A673 (cell line): ENCODE data around the gene NDUFB11. TPM values are rescaled to one million over a fixed set of nuclear protein-coding genes. Genes with fewer than 3 reads are reported as not detected.

Source experiments
- BruUV-seq: library from RNA; stranded (reverse); fragments of 400-500 nt; replicated peaks from 2 replicates; lab custom pipeline; 2021; lab: Mats Ljungman, UMichigan
- CTCF ChIA-PET: fragments of 300-600 bp; sonication (Branson Sonifier 250); formaldehyde crosslinking; loops from one replicate; lab custom pipeline; 2022; ENCODE audit warnings: antibody characterized with exemption; lab: Charles Lee
- POLR2A ChIA-PET: fragments of 300-600 bp; sonication (Branson Sonifier 250); formaldehyde crosslinking; loops from one replicate; lab custom pipeline; 2022; ENCODE audit warnings: antibody characterized with exemption; ENCODE audit not compliant: low non-redundant PET; lab: Charles Lee
- DNase-seq: peaks from one replicate; pipeline ENCODE4 v3.0.0-alpha.2; 2015; ENCODE audit warnings: low spot score
- H3K27ac ChIP-seq: fragments of 200-600 bp; sonication (generic); 2 replicates; pipeline ENCODE4 v1.5.1; 2016; ENCODE audit warnings: mixed run types, low read depth, mild to moderate bottlenecking, mixed read lengths, antibody characterized with exemption, low read length; ENCODE audit not compliant: poor library complexity, severe bottlenecking
- H3K27me3 ChIP-seq: fragments of 200-600 bp; sonication (generic); replicated peaks from 2 replicates; pipeline ENCODE4 v1.6.1; 2017; ENCODE audit warnings: mixed run types, low read depth, mild to moderate bottlenecking, mixed read lengths, antibody characterized with exemption, low read length; ENCODE audit not compliant: insufficient read depth, poor library complexity
- H3K36me3 ChIP-seq: fragments of 200-600 bp; sonication (generic); 2 replicates; pipeline ENCODE4 v1.6.1; 2016; ENCODE audit warnings: mixed run types, mild to moderate bottlenecking, mixed read lengths, antibody characterized with exemption, low read length; ENCODE audit not compliant: insufficient read depth, poor library complexity, severe bottlenecking
- H3K4me1 ChIP-seq: fragments of 200-600 bp; sonication (generic); 2 replicates; pipeline ENCODE4 v1.6.1; 2017; ENCODE audit warnings: mixed run types, mild to moderate bottlenecking, mixed read lengths, antibody characterized with exemption, low read length; ENCODE audit not compliant: insufficient read depth, poor library complexity, severe bottlenecking
- H3K4me3 ChIP-seq: fragments of 200-600 bp; sonication (generic); 2 replicates; pipeline ENCODE4 v1.5.1; 2016; ENCODE audit warnings: low read depth, mixed run types, mild to moderate bottlenecking, mixed read lengths, low read length; ENCODE audit not compliant: poor library complexity, severe bottlenecking
- H3K9me3 ChIP-seq: fragments of 200-600 bp; sonication (generic); 2 replicates; pipeline ENCODE4 v1.6.1; 2016; ENCODE audit warnings: mixed run types, low read depth, mild to moderate bottlenecking, mixed read lengths, antibody characterized with exemption, low read length; ENCODE audit not compliant: poor library complexity, severe bottlenecking
- CTCF ChIP-seq: fragments of 300-800, 200-600 bp; sonication (generic); conservative IDR thresholded peaks from 2 replicates; pipeline ENCODE4 v1.5.1; 2017; ENCODE audit warnings: low read depth, mild to moderate bottlenecking, antibody characterized with exemption, low read length, moderate library complexity, mixed read lengths
- EZH2 ChIP-seq: fragments of 200-600 bp; sonication (generic); IDR thresholded peaks from 2 replicates; pipeline ENCODE4 v1.6.1; 2017; ENCODE audit warnings: borderline replicate concordance, low read depth, mild to moderate bottlenecking, mixed read lengths, antibody characterized with exemption, low read length; ENCODE audit not compliant: poor library complexity, severe bottlenecking
- intact Hi-C: fragments of 100-400 bp; cut with micrococcal nuclease; formaldehyde crosslinking; loops from one replicate; pipeline ENCODE4 v1.10.0; 2022; ENCODE audit not compliant: unreplicated experiment
- total RNA-seq: library from RNA; stranded (reverse); gene quantifications from 2 replicates; pipeline ENCODE4 v1.2.3, GENCODE V29; 2021

Gene NDUFB11
- total RNA-seq, 1 experiment from 2014 or later = 137 TPM

- intact Hi-C loops = no loop called here
- peaks cover 3% of the 10 kb centered on the region for H3K36me3 ChIP-seq
- no peak overlapping the region for H3K27ac ChIP-seq
- H3K4me3 ChIP-seq = no peak overlapping the region
- no peaks in the 10 kb centered on the region for H3K9me3 ChIP-seq
- BruUV-seq = TSS peak; percentile 34
- no peak for DNase-seq
- no peaks in the 10 kb centered on the region for H3K4me1 ChIP-seq
- ChIA-PET POLR2A (no interaction called here), CTCF (no interaction called here)
- no peaks in the 10 kb centered on the region for H3K27me3 ChIP-seq
- TF ChIP-seq CTCF (no peak), EZH2 (no peak)
These were observed 19.9 kb upstream of the NDUFB11 start for GRCh38 chrX:47164420-47164819.

DNA sequence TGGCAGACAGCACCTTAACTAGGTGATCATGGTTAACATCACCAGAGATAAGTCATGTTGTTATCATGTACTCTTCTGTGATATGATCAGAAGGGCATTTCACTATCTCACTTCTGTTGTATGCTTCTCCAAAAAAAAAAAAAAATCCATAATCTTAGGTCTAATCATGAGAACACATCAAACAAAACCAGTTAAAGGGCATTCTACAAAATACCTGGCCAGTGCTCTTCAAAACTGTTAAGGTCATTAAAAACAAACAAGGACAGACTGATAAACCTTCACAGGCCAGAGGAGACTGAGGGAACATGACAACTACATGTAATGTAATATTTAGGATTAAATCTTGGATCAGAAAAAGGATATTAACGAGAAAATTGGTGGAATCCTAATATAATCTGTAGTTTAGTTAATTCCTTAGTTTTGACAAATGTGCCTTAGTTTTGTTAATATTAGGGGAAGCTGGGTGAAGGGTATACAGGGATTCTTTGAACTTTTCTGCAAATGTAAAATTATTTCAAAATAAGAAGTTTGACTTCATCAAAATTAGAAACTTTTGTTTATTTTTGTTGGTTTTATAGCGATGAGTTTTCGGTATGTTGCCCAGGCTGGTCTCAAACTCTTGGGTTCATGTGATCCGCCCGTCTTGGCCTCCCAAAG, 18.6 kb upstream of the NDUFB11 start:
- intact Hi-C loops = no loop called here
- Histone ChIP-seq H3K4me3 (no peak overlapping the region), H3K9me3 (no peaks in the 10 kb centered on the region), H3K27me3 (no peaks in the 10 kb centered on the region), H3K36me3 (peaks cover 3% of the 10 kb centered on the region), H3K27ac (no peak overlapping the region), H3K4me1 (no peaks in the 10 kb centered on the region)
- POLR2A ChIA-PET = no interaction called here
- CTCF ChIA-PET = no interaction called here
- no peak for DNase-seq
- BruUV-seq = no TSS peak
- no peak for TF ChIP-seq EZH2
- TF ChIP-seq CTCF = no peak

GRCh38 chrX:47160781-47161180, 16.3 kb upstream of the NDUFB11 start:
- Histone ChIP-seq H3K36me3 (peaks cover 10% of the 10 kb centered on the region), H3K4me3 (no peak overlapping the region), H3K27ac (no peak overlapping the region), H3K27me3 (no peaks in the 10 kb centered on the region), H3K4me1 (no peaks in the 10 kb centered on the region), H3K9me3 (no peaks in the 10 kb centered on the region)
- intact Hi-C loops = no loop called here
- POLR2A ChIA-PET = no interaction called here
- BruUV-seq = no TSS peak
- CTCF ChIA-PET = no interaction called here
- DNase-seq = no peak
- TF ChIP-seq EZH2 (no peak), CTCF (no peak)
